GM18508 (cell line): ENCODE data around the gene GALNTL6.
"Not testable (repeated sequence)": the region's sequence is repeated elsewhere in the genome, so short reads cannot be mapped to it uniquely, and the experiment has no call there.

Source experiments
- ATAC-seq: cut with Tn5 transposase; IDR thresholded peaks from one replicate; pipeline ENCODE4 v1.9.1; 2021; ENCODE audit warnings: moderate number of reproducible peaks; ENCODE audit not compliant: insufficient read depth, unreplicated experiment

Gene GALNTL6

DNA sequence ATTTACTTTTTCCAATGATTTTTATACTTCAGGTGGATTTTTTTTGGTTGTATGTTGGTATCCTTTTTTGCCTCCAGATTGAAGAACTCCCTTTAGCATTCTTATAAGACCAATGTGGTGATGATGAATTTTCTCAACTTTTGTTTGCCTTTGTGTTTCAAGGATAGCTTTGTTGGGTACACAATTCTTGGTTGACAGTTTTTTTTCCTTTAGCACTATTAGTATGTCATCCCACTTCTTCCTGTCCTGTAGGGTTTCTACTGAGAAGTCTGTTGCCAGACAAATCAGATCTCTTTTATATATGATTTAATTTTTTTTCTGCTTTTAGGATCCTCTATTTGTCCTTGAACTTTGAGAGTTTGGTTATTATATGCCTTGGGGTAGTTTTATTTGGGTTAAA is 892.4 kb downstream of the GALNTL6 start:
- ATAC-seq, result no peak

DNA sequence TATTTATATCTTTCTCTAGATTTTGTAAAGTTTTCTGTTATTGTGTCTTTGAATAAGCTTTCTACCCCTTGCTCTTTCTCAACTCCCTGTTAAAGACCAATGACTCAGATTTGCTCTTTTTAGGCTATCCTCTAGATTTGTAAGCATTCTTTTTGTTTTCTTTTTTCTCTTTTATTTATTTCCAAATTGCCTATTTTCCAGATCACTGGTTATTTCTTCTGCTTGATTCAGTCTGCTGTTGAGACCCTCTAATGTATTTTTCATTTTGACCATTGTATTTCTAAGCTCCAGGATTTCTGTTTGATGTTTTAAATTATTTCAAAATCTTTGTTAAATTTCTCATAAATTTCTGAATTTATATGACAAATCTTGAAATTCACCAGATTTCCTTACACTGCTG is 892.8 kb downstream of the GALNTL6 start:
- no peak for ATAC-seq

DNA sequence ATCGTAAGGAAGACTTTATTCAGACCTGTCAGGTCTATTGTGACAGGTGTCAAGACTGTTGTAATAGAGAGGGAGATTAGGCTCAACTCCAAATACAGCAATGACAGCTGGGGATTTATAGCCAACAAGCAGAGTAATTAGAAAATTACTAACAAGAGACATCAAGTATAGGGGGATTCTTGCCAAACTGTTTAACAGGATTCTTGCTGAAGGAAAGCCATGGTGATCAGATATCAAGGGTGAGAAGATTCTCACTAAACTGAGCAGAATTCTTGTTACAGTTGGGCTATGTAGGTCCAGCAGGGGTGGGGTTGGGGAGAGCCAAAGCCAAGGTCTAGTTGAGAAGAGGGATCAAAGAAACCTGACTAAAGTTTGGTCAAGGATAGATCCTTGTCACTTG is 894.4 kb downstream of the GALNTL6 start:
- ATAC-seq, result no peak

DNA sequence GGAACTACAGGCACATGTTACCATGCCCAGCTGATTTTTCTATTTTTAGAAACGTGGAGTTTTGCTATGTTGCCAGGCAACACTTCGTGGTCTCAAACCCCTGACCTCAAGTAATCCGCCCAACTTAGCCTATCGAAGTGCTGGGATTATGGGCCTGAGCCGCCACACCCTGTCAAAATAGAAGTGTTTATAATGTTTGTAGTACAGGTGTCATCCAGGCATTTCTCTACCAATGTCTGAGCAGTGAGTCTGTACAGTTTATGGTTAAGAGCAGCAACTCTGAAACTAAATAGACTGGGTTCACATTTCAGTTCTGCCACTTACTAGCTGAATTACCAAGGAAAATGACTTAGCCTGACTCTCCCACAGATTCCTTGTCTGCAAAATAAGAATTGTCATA is 895.0 kb downstream of the GALNTL6 start:
- no peak for ATAC-seq

DNA sequence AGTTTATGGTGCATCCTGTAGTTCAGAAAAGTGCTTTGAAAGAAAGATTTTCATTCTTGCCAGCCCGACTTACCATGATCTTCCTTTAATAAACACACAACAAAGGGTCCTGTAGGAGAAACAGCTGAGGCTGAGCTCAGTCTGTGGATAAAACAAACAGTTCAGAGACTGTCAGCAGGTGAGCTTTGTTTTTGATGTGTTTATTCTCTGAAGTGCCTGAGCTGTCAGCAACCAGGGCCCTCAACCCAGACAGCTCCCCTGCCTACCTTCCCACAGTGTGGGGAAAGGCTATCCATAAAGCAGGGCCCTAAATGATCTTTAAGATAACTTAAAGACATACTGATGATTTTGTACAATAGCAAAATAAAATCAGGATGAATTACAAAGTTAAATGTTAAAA is 896.2 kb downstream of the GALNTL6 start:
- ATAC-seq, result no peak

DNA sequence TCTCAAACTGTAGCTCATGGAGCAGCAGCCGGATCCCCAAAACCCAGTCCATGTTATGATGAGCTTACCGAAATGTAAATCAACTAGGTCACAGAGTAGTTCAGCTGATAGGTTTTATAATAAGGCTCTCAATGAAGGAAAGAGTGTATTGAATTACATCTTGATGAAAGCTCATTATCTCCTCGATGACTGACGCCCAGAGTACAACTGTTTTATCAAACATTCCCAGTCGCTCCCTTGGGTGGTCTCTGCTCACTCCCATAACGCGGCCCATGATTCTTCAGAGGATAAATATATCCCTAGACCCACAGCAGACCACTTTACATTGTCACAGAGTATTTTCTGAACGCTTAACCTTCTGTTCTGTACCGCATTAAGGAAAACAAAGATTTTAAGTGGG is 903.1 kb downstream of the GALNTL6 start:
- ATAC-seq, result no peak

DNA sequence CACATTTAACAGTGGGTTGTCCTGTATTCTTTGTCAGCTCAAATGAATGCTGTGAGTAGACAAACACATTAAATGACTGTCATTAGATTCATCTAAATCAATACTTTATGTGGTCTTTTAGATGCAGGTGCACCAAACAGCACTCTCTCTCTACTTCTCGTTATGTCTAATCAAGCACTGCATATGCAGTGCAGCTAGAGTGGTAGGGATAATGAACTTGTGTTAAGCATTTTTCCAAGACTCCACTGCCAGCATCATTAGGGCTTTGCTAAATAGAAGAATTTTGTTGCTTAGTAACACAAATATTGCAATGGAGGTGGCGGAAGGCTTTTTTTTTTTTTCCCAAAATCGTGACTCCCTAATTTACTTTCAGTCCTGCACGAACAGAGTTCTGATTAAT is 908.5 kb downstream of the GALNTL6 start:
- no peak for ATAC-seq

DNA sequence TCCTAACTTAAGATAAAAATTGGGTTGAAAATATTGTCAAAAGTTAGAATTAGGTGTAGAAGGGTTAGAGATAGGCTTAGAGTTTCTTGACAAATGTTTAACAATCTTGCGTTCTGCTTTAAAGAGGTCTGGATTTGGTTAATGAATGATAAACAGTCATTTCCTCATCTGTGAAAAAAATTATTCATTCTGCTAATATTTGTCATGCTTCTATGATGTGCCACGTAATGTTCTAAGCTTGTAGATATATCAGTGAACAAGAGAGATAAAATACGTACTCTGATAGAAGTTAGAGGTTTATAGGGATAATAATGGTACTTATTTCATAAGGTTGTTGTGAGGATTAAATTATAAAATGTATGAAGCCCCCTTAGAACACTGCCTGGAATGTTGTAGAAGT is 912.4 kb downstream of the GALNTL6 start:
- no peak for ATAC-seq

DNA sequence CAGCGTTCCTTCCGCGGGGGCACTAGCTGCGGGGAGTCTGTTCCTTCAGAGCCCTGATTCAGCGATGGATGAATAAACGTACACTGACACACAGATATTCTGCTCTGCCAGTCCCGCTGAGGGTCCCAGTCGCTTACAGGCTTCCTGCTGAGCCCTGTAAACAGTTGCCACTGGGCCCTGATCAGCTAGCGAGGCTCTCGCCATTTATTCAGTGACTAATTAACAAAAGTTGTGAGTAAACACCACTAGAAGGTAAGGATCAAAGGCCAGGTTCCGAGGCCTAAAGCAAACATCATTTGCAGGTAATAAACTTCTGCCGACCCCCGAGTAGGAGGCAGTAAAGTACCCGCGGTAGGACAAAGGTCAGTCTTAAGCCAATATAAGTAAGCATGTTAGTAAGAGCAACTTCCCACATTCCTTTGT is 912.8 kb downstream of the GALNTL6 start:
- no peak for ATAC-seq

DNA sequence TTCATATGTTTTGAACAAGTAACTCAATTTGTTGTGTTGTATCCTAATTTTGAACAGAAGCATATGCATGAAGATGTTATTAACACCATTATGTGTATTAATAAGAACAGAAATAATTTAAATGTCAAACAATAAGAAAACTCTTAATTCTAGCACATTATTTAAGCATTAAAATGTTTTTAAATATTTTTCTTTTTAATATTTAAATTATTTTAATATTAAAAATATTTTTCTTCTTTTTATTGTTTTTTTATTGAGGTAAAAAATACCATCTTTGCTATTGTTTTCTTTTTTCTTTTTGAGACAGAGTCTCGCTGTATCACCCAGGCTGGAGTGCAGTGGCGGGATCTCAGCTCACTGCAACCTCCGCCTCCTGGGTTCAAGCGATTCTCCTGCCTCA is 914.4 kb downstream of the GALNTL6 start:
- ATAC-seq, result no peak

DNA sequence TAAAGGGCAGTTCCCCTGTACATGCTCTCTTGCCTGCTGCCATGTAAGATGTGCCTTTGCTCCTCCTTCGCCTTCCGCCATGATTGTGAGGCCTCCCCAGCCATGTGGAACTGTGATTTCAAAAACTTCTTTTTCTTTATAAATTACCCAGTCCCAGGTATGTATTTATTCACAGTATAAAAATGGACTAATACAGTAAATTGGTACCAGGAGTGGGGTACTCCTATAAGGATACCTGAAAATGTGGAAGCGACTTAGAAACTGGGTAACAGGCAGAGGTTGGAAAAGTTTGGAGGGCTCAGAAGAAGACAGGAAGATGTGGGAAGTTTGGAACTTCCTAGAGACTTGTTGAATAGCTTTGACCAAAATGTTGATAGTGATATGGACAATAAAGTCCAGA is 920.4 kb downstream of the GALNTL6 start:
- not testable (repeated sequence) for ATAC-seq

DNA sequence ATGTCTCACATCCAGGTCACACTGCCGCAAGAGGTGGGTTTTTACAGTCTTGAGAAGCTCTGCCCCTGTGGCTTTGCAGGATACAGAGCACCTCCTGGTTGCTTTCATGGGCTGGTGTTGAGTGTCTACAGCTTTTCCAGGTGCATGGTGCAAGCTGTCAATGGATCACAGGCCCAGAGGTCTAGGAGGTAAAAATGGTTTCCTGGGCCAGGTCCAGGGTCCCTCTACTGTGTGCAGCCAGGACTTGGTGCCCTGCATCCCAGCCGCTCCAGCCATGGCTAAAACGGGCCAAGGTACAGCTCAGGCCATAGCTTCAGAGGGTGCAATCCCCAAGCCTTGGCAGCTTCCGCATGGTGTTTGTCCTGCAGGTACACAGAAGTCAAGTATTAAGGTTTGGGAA is 921.4 kb downstream of the GALNTL6 start:
- no peak for ATAC-seq

DNA sequence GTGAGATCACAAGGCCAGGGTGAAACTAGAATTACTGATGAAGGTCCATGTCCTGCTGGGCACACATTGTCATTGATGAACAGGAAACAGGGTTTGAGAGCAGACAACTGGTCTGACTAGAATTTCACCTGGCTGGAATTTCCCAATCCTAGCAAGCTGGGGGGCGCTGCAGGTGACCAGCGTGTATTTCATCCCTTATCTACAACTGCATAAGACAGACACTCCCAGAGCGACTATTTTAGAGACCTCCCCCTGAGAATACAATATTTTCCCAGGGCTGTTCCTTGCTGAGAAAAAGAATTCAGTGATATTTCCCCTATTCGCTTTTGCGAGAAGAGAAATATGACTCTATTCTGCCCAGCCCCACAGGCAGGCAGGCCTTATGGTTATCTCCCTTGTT is 922.8 kb downstream of the GALNTL6 start:
- ATAC-seq, result no peak

DNA sequence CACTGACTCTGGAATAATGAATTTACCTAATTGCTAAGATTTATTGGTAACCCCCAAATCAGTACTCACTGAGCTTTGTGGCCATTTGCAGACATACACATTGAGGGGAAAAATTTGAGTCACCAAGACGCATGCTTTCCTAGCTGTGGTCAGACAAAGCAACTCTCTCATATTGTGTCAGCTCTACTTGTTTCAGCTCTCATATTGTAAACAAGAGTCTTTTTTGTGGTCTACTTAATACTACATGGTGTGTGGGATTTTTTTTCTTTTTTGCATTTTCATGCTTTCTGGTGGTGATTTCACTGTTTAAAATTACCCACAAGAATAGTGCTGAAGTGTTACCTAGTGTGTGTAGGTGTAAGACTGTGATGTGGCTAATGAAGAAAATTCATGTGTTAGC is 927.2 kb downstream of the GALNTL6 start:
- peak; percentile 98 for ATAC-seq

DNA sequence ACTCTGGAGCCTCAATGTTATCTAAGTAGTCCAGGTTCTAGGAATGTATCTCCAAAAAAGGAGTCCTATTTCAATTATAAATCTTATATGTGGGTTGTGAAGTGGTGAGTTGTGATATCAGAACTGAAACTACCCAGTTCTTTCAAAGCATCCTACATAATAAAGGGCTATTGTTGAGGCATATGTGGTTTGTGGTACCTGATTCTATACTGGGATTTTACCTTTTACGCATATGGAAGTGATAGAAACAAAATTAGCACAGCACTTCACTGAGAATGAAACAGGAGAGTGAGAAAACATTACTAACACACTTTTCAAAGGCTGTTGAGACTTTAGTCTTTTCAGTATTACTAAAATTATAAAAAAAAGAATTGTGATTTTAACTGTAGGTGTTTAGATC is 937.7 kb downstream of the GALNTL6 start:
- peak; percentile 100 for ATAC-seq

DNA sequence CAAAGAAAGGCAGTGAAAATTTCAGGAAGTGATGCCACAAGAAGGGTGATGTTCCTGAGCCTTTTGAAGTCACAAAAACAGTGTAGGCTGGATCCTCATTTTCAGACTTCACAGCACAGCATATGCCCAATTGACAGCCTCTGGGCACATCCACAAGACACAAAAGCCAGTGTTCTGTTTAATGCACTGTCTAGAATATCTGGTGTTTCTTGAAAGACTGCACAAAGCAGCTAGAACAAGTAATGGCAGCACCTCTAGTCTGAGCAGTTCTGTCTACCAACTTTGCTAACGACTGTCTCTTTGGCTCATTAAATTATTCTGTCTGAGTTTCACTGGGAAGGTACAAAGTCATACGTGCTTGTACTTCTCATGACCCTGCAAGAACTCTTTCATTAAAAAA is 938.3 kb downstream of the GALNTL6 start:
- ATAC-seq, result no peak

DNA sequence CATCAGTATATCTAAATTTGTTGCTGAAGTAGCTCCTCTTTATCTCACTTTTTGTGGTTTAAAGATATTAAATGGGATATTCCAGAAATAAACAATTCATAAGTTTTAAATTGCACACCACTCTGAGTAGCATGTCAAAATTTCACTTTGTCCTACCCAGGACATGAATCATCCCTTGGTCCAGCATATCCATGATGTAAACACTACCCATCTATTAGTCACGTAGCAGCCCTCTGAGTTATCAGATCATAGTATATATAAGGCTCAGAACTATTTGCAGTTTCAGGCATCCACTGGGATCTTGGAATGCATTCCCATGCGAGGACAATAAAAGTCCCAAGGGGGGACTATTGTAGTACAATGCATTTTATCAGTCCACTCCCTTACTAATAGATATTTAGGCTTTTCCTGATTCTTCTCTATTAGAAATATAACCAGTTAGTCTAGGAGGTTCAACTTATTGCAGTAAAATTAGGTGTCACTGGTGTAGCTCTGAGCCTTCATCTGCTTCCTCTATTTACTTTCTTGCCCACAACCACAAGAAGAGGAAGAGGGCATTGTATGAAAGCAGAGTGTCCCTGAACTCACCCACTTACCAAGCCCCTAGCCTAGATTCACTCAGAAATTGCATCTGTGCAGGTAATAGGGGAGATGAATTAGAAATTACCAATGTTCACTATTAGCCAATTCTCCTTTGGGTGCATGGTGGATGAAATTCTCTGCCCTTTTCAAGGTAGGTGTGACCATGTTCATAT is 945.6 kb downstream of the GALNTL6 start:
- no peak for ATAC-seq

DNA sequence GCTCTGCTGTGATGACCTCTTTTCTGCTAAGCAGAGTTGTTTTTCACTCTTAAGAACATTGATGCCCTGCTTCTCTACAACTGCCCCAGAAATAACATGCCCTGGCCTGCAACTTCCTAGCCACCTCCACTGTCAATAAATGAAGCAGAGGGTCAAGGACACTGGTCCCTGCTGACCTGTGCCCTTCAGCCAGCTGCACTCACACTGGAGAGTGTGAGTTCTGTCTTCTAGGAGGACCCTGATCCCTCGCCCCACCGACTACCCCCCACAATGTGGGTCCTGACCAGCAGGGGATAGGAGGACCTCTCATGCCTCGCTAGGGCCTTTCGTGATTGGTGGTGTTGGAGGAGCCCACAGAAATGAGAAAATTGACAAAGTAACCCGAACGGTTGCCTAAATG is 947.3 kb downstream of the GALNTL6 start:
- no peak for ATAC-seq

DNA sequence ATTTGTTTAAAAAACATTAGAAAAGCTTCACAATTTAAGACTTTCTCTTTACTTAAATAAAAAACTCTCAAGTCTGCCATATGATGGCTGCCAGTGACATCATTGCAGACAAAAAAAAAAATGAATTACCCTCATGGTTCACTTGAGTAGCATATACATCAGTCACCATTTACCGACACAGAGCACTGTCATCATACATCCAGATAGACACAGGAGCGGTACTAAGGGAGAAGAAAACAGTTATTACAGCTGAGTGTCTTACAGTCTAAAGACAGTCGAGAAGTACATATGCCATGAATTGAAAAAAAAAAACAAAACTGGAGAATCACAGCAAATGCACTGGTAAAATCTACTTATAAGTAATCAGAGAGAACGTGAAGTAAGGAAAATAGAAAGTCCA is 949.7 kb downstream of the GALNTL6 start:
- ATAC-seq, result no peak

DNA sequence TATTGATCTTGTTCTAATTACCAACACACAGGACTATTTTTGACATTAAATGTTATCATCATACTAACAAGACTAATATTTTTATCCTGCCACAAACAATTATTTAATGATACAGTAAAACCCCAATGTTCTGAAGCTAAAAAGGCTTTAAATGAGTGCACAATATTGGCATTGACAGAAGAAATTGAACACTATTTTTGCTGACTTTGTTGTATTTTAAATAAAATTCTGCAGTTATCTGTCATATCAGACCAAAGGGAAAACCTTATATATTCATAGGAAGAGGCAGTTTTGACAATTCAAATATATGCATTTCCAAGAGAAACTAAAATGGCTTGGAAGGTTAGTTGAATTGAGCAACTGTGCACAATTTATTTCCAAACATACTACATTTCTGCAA is 957.6 kb downstream of the GALNTL6 start:
- ATAC-seq, result no peak

DNA sequence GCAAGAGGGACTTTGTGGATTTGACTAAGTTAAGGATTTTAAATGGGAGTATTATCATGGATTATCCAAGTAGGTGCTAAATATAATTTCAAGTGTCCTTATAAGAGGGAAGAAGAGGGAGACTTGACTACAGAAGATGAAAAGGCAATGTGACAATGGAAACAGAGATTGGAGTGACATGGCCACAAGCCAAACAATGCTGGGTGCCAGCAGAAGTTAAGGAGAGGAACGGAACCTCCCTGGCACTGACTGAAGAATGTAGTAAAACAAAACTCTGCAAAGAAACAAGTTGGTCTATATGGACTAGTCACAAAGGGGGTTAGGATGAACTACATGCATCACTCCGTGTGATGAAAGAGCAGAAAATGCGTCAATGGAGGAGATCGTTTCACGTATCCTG is 959.6 kb downstream of the GALNTL6 start:
- no peak for ATAC-seq

DNA sequence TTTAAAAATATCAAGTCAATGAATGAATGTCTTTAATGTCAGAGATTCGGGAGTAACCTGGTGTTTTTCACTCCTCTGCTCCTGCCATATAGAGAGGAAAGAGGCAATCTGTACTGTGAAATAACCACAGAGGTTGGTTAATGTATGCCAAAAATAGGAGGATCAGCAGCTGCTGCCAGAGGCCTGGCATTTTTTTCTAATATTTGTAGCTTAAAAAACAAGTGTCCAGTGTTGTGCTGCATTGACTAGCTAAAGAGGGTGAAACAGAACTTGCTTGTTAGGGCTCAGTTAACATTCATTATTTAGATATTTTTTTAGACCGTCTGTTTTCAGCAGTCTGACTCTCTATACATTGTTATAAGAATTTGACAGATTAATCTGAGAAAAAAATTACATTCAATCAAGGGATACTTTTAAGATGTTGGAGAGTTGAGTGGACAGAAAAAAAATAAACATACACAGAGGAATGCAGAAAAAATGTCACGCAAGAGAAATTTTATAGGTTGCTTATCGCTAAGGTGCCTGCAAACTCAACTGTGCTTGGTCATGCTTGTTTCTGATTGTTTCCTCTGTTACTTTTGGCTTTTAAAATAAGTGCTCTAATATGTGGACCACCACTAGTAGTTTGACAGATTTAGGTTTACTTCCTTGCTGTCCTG is 963.1 kb downstream of the GALNTL6 start:
- no peak for ATAC-seq
